ENCODE measurements around the gene TAMALIN.

The TAMALIN gene

GRCh38 chr12:51985154-51985835 lies 21.5 kb upstream of the TAMALIN start:
- DNase-seq, result no peak

- no peak for DNase-seq
Measured at GRCh38 chr12:51986834-51987233, 19.9 kb upstream of the TAMALIN start.

GRCh38 chr12:51992246-51992645 lies 14.5 kb upstream of the TAMALIN start:
- no peak for DNase-seq

- no peak for DNase-seq
Measured at GRCh38 chr12:51994539-51994820, 12.3 kb upstream of the TAMALIN start.

GRCh38 chr12:51994959-51995358 lies 11.8 kb upstream of the TAMALIN start:
- DNase-seq, result peak; percentile 77

GRCh38 chr12:51997136-51997535 lies 9.6 kb upstream of the TAMALIN start:
- no peak for DNase-seq

GRCh38 chr12:52003016-52003550 lies 3.7 kb upstream of the TAMALIN start:
- DNase-seq, result no peak

- DNase-seq, result no peak
Measured at GRCh38 chr12:52003591-52003990, 3.2 kb upstream of the TAMALIN start.

- peak; percentile 67 for DNase-seq
Measured at GRCh38 chr12:52004042-52004648, 2.6 kb upstream of the TAMALIN start.

- no peak for DNase-seq
Measured at GRCh38 chr12:52005218-52005902, 1.4 kb upstream of the TAMALIN start.

GRCh38 chr12:52005903-52006703 lies 643 bp upstream of the TAMALIN start:
- DNase-seq, result no peak

GRCh38 chr12:52007158-52007921 lies 594 bp downstream of the TAMALIN start:
- DNase-seq, result no peak

GRCh38 chr12:52007982-52008510 lies 1.3 kb downstream of the TAMALIN start:
- DNase-seq, result no peak

GRCh38 chr12:52009081-52009751 lies 2.5 kb downstream of the TAMALIN start:
- DNase-seq, result no peak

- DNase-seq, result peak; percentile 93
Measured at GRCh38 chr12:52010152-52010622, 3.4 kb downstream of the TAMALIN start.

GRCh38 chr12:52010692-52011601 lies 4.2 kb downstream of the TAMALIN start:
- DNase-seq, result no peak

GRCh38 chr12:52011602-52012214 lies 5.0 kb downstream of the TAMALIN start:
- DNase-seq, result no peak

GRCh38 chr12:52013626-52014310 lies 7.0 kb downstream of the TAMALIN start:
- DNase-seq, result no peak

Data from fibroblast of upper back skin (primary cell).